Activated T-cell treated with anti-CD3 and anti-CD28 coated beads, Interleukin-2, amount 50 U/mL, for 4 hours (primary cell): Measurements from ENCODE around the gene RPS6KB1. TPM values are rescaled to one million over a fixed set of nuclear protein-coding genes. Genes with fewer than 3 reads are reported as not detected.
"Not testable (repeated sequence)": the region's sequence is repeated elsewhere in the genome, so short reads cannot be mapped to it uniquely, and the experiment has no call there.

Experiments
- ATAC-seq, 2 donors: fragments of 200-7000 bp; cut with Tn5 transposase; one replicate each; pipeline ENCODE4 v1.10.0; 2021
- DNase-seq: peaks from one replicate; pipeline ENCODE4 v3.0.0-alpha.2; 2020
- H3K27me3 Mint-ChIP-seq: one replicate; pipeline ENCODE4 v1.8.0; 2021; ENCODE audit warnings: low read depth, mixed read lengths
- H3K36me3 Mint-ChIP-seq: one replicate; pipeline ENCODE4 v1.8.0; 2022; ENCODE audit warnings: mixed read lengths; ENCODE audit not compliant: insufficient read depth
- H3K4me1 Mint-ChIP-seq: one replicate; pipeline ENCODE4 v1.8.0; 2021; ENCODE audit warnings: low read depth, mixed read lengths
- H3K4me3 Mint-ChIP-seq: one replicate; pipeline ENCODE4 v1.8.0; 2021; ENCODE audit warnings: mild to moderate bottlenecking, moderate library complexity, mixed read lengths
- H3K9me3 Mint-ChIP-seq: one replicate; pipeline ENCODE4 v1.8.0; 2021; ENCODE audit warnings: mixed read lengths
- total RNA-seq, 3 donors: library from RNA; stranded (reverse); gene quantifications; one replicate each; pipeline ENCODE4 v1.2.1, GENCODE V29; 2021

Gene RPS6KB1
- total RNA-seq, 3 donors from 2014 or later = 45.3 to 50.1 (median 49.6) TPM

DNA sequence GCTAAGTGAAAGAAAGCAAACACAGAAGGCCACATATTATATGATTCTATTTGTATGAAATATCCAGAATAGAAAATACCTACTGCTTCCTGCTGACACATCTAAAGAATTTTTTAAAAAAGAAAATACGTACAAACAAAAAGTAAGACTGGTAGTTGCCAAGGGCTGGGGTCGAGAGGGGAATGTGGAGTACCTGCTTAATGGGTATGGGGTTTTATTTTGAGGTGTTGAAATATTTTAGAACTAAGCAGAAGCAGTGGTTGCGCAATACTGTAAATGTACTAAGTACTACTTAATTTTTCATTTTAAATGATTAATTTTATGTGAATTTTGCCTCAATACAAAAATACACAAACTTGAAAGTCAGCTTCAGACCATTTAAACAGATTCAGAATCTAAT is 103.7 kb downstream of the RPS6KB1 start:
- not testable (repeated sequence) for H3K4me1 Mint-ChIP-seq, H3K9me3 Mint-ChIP-seq, H3K27me3 Mint-ChIP-seq, H3K36me3 Mint-ChIP-seq, H3K4me3 Mint-ChIP-seq, DNase-seq, ATAC-seq

Other genes starting within 250 kb of the RPS6KB1 start
- 10 to 100 TPM; 45.4 to 50.9 (median 47.4) TPM for gene PTRH2, start 185.7 kb upstream of the RPS6KB1 start, total RNA-seq
- gene VMP1, start 185.5 kb upstream of the RPS6KB1 start, total RNA-seq = 100 to 1,000 TPM; 128 to 138 (median 134) TPM
- 1 to 10 TPM; 6.5 to 9.6 (median 8.0) TPM for gene TUBD1, start 178 bp upstream of the RPS6KB1 start, total RNA-seq
- 10 to 100 TPM; 21.9 to 25.8 (median 24.2) TPM for gene RNFT1, start 71.6 kb downstream of the RPS6KB1 start, total RNA-seq
- 10 to 100 TPM; 21.7 to 30.1 (median 22.5) TPM for gene HEATR6, start 185.8 kb downstream of the RPS6KB1 start, total RNA-seq